Lung (tissue), 12 donors: Measurements from ENCODE around the gene GTF2H4. TPM values are rescaled to one million over a fixed set of nuclear protein-coding genes. Genes with fewer than 3 reads are reported as not detected.
"Not testable (repeated sequence)": the region's sequence is repeated elsewhere in the genome, so short reads cannot be mapped to it uniquely, and the experiment has no call there.

ENCODE experiments used
- ATAC-seq: fragments of 200-7000 bp; cut with Tn5 transposase; one replicate; pipeline ENCODE4 v1.9.1; 2020; ENCODE audit warnings: moderate number of reproducible peaks; ENCODE audit not compliant: insufficient read depth, low FRiP score
- DNase-seq, 3 donors: peaks; one replicate each; pipeline ENCODE4 v3.0.0-alpha.2; 2013 to 2017
- H3K27ac ChIP-seq, 2 donors: one replicate each; pipeline ENCODE4 v1.5.1; 2013; ENCODE audit warnings: mild to moderate bottlenecking in 2 of 2, moderate library complexity in 2 of 2, control low read depth in 1 of 2, inconsistent platforms in 1 of 2, low read depth in 1 of 2, low read length in 1 of 2
- H3K27me3 ChIP-seq, 3 donors: one replicate each; pipeline ENCODE4 v1.5.1; 2013; ENCODE audit warnings: low read length in 2 of 3; ENCODE audit not compliant: control insufficient read depth in 3 of 3, insufficient read depth in 3 of 3
- H3K36me3 ChIP-seq, 4 donors: one replicate each; pipeline ENCODE4 v1.5.1; 2013; ENCODE audit warnings: low read length in 4 of 4, mild to moderate bottlenecking in 1 of 4, moderate library complexity in 1 of 4; ENCODE audit not compliant: control insufficient read depth in 4 of 4, insufficient read depth in 4 of 4
- H3K4me1 ChIP-seq, 5 donors: one replicate each; pipeline ENCODE4 v1.5.1; 2013; ENCODE audit warnings: low read length in 5 of 5, mild to moderate bottlenecking in 2 of 5, moderate library complexity in 1 of 5; ENCODE audit not compliant: control insufficient read depth in 5 of 5, insufficient read depth in 5 of 5
- H3K4me3 ChIP-seq: one replicate; pipeline ENCODE4 v1.5.1; 2013; ENCODE audit warnings: mild to moderate bottlenecking, control low read depth, moderate library complexity
- H3K9ac ChIP-seq, 2 donors: one replicate each; pipeline ENCODE4 v1.5.1; 2013; ENCODE audit warnings: low read length in 2 of 2, control low read depth in 1 of 2; ENCODE audit not compliant: insufficient read depth in 1 of 2
- H3K9me3 ChIP-seq, 4 donors: one replicate each; pipeline ENCODE4 v1.5.1; 2013; ENCODE audit warnings: low read length in 3 of 4, mild to moderate bottlenecking in 1 of 4, moderate library complexity in 1 of 4; ENCODE audit not compliant: control insufficient read depth in 4 of 4, insufficient read depth in 3 of 4
- CTCF ChIP-seq: IDR thresholded peaks from 2 replicates; pipeline ENCODE4 v1.5.1; 2012; ENCODE audit warnings: mild to moderate bottlenecking; ENCODE audit errors: control extremely low read depth, extremely low read depth
- WGBS, 2 donors: extraction: QIAGEN DNeasy Blood & Tissue Kit; methylation state at CpG; one replicate each; pipeline ENCODE4 v1.1.7; 2013; 5-methylcytosine and 5-hydroxymethylcytosine counted together
- polyA plus RNA-seq, 2 donors: library from polyadenylated mRNA; stranded (reverse); fragments of 200-250 nt; gene quantifications; one replicate each; pipeline ENCODE4 v1.2.1, GENCODE V29; 2013
- total RNA-seq, 2 donors: library from RNA; depleted of rRNA in 1 of 2; stranded (reverse); fragments of >200 nt in 1 of 2; gene quantifications; one replicate each; pipeline ENCODE4 v1.2.1, GENCODE V29; 2014 to 2021
- donor health status: control.
- donor health status: control.
- donor health status: Bipolar disorder and iron deficiency.
- donor health status: healthy.
- donor health status: DM: yes; HTN: yes; CAD: no.

The GTF2H4 gene
- total and polyA plus RNA-seq, 4 donors = 25.3 to 37.2 (median 31.1) TPM

- Histone ChIP-seq H3K27ac (no peak overlapping the region), H3K9me3 (no peaks in the 10 kb centered on the region), H3K4me1 (peaks cover 0 to 5% (median 0%) of the 10 kb centered on the region in 5 donors), H3K9ac (no peak overlapping the region), H3K36me3 (no peaks in the 10 kb centered on the region), H3K4me3 (no peak overlapping the region), H3K27me3 (no peaks in the 10 kb centered on the region)
- no peak for ATAC-seq
- WGBS, 2 donors = 78 to 84% methylated on average over 4 of the region's 4 CpGs
- DNase-seq = no peak
- TF ChIP-seq CTCF = no peak
These were observed 36.3 kb upstream of the GTF2H4 start for GRCh38 chr6:30871592-30872183.

- ATAC-seq (no peak), DNase-seq (no peak)
- Histone ChIP-seq H3K9me3 (no peaks in the 10 kb centered on the region), H3K4me3 (no peak overlapping the region), H3K4me1 (peaks cover 0 to 15% (median 2%) of the 10 kb centered on the region in 5 donors), H3K27ac (no peak overlapping the region), H3K36me3 (no peaks in the 10 kb centered on the region), H3K9ac (no peak overlapping the region), H3K27me3 (no peaks in the 10 kb centered on the region)
- no peak for TF ChIP-seq CTCF
- WGBS, 2 donors = 93 to 95% methylated on average over 2 of the region's 2 CpGs
These were observed 34.8 kb upstream of the GTF2H4 start for GRCh38 chr6:30873137-30873640.

- DNase-seq, ATAC-seq, H3K9me3 ChIP-seq, H3K27ac ChIP-seq, H3K36me3 ChIP-seq, H3K4me3 ChIP-seq, H3K9ac ChIP-seq, H3K27me3 ChIP-seq: not testable (repeated sequence)
- H3K4me1 ChIP-seq = peaks cover 0 to 15% (median 2%) of the 10 kb centered on the region in 5 donors
- WGBS, 2 donors = 98 to 99% methylated on average over 3 of the region's 3 CpGs
These were observed 34.2 kb upstream of the GTF2H4 start for GRCh38 chr6:30873795-30874194.

- H3K27me3 ChIP-seq = no peaks in the 10 kb centered on the region
- H3K9me3 ChIP-seq = no peaks in the 10 kb centered on the region
- no peak for TF ChIP-seq CTCF
- no peak overlapping the region for H3K4me3 ChIP-seq
- WGBS, 2 donors = 88 to 92% methylated on average over 18 of the region's 18 CpGs
- peak in 1 of 3 donors; percentile 5 for DNase-seq
- H3K4me1 ChIP-seq = peaks cover 0 to 20% (median 2%) of the 10 kb centered on the region in 5 donors
- H3K27ac ChIP-seq = no peak overlapping the region
- H3K36me3 ChIP-seq = no peaks in the 10 kb centered on the region
- no peak overlapping the region for H3K9ac ChIP-seq
- no peak for ATAC-seq
These were observed 32.6 kb upstream of the GTF2H4 start for GRCh38 chr6:30875244-30876038.
